Caco-2 (cell line): ENCODE results near the gene LTBP2. TPM values are rescaled to one million over a fixed set of nuclear protein-coding genes. Genes with fewer than 3 reads are reported as not detected.

Experiments
- BruUV-seq: library from RNA; stranded (reverse); fragments of 400-500 nt; replicated peaks from 2 replicates; lab custom pipeline; 2021; lab: Mats Ljungman, UMichigan
- CTCF ChIA-PET: fragments of 300-600 bp; sonication (Branson Sonifier 250); formaldehyde crosslinking; loops from one replicate; lab custom pipeline; 2022; ENCODE audit warnings: antibody characterized with exemption; lab: Charles Lee
- POLR2A ChIA-PET: fragments of 300-600 bp; sonication (Branson Sonifier 250); formaldehyde crosslinking; loops from one replicate; lab custom pipeline; 2022; ENCODE audit warnings: antibody characterized with exemption; lab: Charles Lee
- DNase-seq, 2 experiments: peaks; one replicate each; pipeline versions ENCODE4 v3.0.0 to v3.0.0-alpha.2; 2020 to 2022
- H3K27me3 ChIP-seq: replicated peaks from 2 replicates; pipeline ENCODE4 v1.6.0; 2011; ENCODE audit warnings: low read length; ENCODE audit not compliant: control insufficient read depth, insufficient read depth
- H3K36me3 ChIP-seq: 2 replicates; pipeline ENCODE4 v1.5.1; 2011; ENCODE audit warnings: low read length; ENCODE audit not compliant: control insufficient read depth, insufficient read depth
- H3K4me1 ChIP-seq: fragments of 250-450 bp; sonication (Bioruptor Pico); 2 replicates; pipeline ENCODE4 v1.5.1; 2020; ENCODE audit warnings: mild to moderate bottlenecking
- H3K4me3 ChIP-seq: 2 replicates; pipeline ENCODE4 v1.5.1; 2011; ENCODE audit warnings: low read depth, mild to moderate bottlenecking, control low read depth, low read length
- H3K9me3 ChIP-seq: fragments of 250-450 bp; sonication (Bioruptor Pico); 2 replicates; pipeline ENCODE4 v1.5.1; 2020; ENCODE audit warnings: mild to moderate bottlenecking, moderate library complexity
- H3K27ac Mint-ChIP-seq: one replicate; pipeline ENCODE4 v1.8.0; 2022; ENCODE audit warnings: mixed read lengths; ENCODE audit not compliant: unreplicated experiment
- H3K27me3 Mint-ChIP-seq: one replicate; pipeline ENCODE4 v1.8.0; 2022; ENCODE audit warnings: mixed read lengths; ENCODE audit not compliant: insufficient read depth, unreplicated experiment
- H3K36me3 Mint-ChIP-seq: one replicate; pipeline ENCODE4 v1.8.0; 2022; ENCODE audit warnings: mild to moderate bottlenecking, mixed read lengths; ENCODE audit not compliant: insufficient read depth, unreplicated experiment
- H3K4me1 Mint-ChIP-seq: one replicate; pipeline ENCODE4 v1.8.0; 2022; ENCODE audit warnings: low read depth, mixed read lengths; ENCODE audit not compliant: unreplicated experiment
- H3K4me3 Mint-ChIP-seq: one replicate; pipeline ENCODE4 v1.8.0; 2022; ENCODE audit warnings: mild to moderate bottlenecking, moderate library complexity, mixed read lengths; ENCODE audit not compliant: unreplicated experiment
- H3K9me3 Mint-ChIP-seq: one replicate; pipeline ENCODE4 v1.8.0; 2022; ENCODE audit warnings: mixed read lengths; ENCODE audit not compliant: unreplicated experiment
- intact Hi-C: fragments of 100-400 bp; cut with micrococcal nuclease; formaldehyde crosslinking; loops from one replicate; pipeline ENCODE4 v1.10.0; 2022; ENCODE audit not compliant: unreplicated experiment
- total RNA-seq: library from RNA; stranded (reverse); gene quantifications from 2 replicates; pipeline ENCODE4 v1.2.3, GENCODE V29; 2022
- TF ChIP-seq, protein P1 (sequence below), 2 experiments: fragments of 200-600 bp in 1 of 2; IDR thresholded peaks; 1 replicate in 1 of 2; 2 replicates in 1 of 2; pipeline versions ENCODE4 v1.5.1 to v1.8.0; 2011 to 2022; ENCODE audit warnings: antibody characterized with exemption in 1 of 2, control low read depth in 1 of 2, inconsistent platforms in 1 of 2, low read depth in 1 of 2, low read length in 1 of 2, mild to moderate bottlenecking in 1 of 2, moderate library complexity in 1 of 2; ENCODE audit not compliant: insufficient read depth in 1 of 2, severe bottlenecking in 1 of 2, unreplicated experiment in 1 of 2

LTBP2 gene
- total RNA-seq, 1 experiment from 2014 or later, result 0.86 TPM

DNA sequence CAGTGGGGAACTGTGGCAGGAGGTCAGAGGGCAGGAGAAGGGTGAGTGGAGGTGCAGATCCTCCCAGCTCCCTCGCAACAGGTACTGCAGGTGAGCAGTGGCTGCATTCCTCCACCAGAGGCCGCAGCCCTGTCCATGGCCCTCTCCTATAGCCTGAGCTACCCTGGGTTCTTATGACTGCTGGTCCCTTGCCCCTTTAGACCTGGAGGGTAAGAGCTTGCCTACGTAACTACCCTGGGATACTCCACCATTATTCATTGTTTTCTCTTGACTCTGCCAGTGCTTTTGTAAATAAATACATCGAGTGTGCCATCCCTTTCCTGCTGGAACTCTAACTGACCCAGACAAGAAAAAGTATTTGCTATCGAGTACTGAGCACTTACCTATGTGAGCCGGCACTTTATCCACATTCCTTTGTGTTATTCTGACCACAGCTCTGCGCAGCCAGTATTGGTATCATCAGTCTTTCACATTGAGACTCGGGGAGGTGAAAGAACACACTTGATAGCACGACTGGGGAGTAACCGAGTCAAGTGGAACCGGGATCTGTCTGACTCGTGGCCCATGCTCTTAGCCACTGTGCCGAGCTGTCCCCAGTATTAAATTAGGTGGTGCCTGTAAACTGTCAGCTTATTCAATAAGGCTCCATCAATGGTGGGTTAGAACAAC lies 38.5 kb downstream of the LTBP2 start:
- peaks cover 4% of the 10 kb centered on the region; the same call in 1 of the 2 replicates for H3K4me1 ChIP-seq
- ChIA-PET CTCF (interaction anchor here (0.5 to 1.7 kb wide), 10 partner anchors 11 to 61 kb away, joined by 3 to 12 read pairs (median 5); partner anchors contain the start of gene LTBP2), POLR2A (no interaction called here)
- H3K36me3 ChIP-seq, result no peaks in the 10 kb centered on the region
- no peaks in the 10 kb centered on the region for H3K4me1 Mint-ChIP-seq
- H3K4me3 Mint-ChIP-seq, result no peak overlapping the region
- no peaks in the 10 kb centered on the region for H3K36me3 Mint-ChIP-seq
- H3K9me3 Mint-ChIP-seq, result no peaks in the 10 kb centered on the region
- DNase-seq, result peak in 1 of 2 experiments; percentile 44
- BruUV-seq, result no TSS peak
- no peaks in the 10 kb centered on the region for H3K9me3 ChIP-seq
- H3K27ac Mint-ChIP-seq, result no peak overlapping the region
- TF ChIP-seq, protein P1, sequence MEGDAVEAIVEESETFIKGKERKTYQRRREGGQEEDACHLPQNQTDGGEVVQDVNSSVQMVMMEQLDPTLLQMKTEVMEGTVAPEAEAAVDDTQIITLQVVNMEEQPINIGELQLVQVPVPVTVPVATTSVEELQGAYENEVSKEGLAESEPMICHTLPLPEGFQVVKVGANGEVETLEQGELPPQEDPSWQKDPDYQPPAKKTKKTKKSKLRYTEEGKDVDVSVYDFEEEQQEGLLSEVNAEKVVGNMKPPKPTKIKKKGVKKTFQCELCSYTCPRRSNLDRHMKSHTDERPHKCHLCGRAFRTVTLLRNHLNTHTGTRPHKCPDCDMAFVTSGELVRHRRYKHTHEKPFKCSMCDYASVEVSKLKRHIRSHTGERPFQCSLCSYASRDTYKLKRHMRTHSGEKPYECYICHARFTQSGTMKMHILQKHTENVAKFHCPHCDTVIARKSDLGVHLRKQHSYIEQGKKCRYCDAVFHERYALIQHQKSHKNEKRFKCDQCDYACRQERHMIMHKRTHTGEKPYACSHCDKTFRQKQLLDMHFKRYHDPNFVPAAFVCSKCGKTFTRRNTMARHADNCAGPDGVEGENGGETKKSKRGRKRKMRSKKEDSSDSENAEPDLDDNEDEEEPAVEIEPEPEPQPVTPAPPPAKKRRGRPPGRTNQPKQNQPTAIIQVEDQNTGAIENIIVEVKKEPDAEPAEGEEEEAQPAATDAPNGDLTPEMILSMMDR (IDR thresholded peaks at IDR 0.05; ENCODE audit: insufficient read depth in 1 of 2, low read depth in 1 of 2, low read length in 1 of 2, severe bottlenecking in 1 of 2, unreplicated experiment in 1 of 2), result peak; percentile 35 to 69
- no peak overlapping the region for H3K4me3 ChIP-seq
- intact Hi-C loops, result no loop called here
- no peaks in the 10 kb centered on the region for H3K27me3 Mint-ChIP-seq
- H3K27me3 ChIP-seq, result no peaks in the 10 kb centered on the region

DNA sequence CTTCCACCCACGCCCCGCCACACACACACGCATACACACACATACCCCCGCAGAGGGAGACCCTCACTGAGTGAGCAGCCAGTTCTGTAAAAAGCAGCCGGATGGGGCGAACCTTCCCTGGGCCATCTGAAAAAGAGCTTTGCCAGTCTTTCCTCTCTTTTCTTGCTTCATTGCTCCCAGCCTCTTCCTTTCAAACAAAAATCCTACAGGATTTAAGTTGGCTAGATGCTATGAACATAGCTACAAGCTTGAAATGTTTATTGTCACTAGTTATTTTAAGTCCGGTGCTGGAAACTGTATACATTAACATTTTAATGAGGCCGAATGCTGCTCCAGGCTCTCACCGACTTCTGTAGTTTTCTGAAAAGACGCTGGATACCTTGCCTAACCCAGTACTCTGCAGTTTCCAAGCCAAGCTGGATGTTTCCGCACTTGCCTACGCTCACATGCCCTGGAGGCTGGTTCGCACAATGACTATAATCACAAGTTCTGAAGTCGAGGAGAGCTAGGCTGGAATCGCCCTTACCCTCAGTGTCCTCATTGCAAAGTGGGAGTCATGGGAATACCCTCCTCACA lies 39.2 kb downstream of the LTBP2 start:
- H3K9me3 Mint-ChIP-seq, result no peaks in the 10 kb centered on the region
- H3K27me3 Mint-ChIP-seq, result no peaks in the 10 kb centered on the region
- POLR2A ChIA-PET, result no interaction called here
- Histone ChIP-seq H3K4me3 (no peak overlapping the region), H3K9me3 (no peaks in the 10 kb centered on the region), H3K4me1 (peaks cover 4% of the 10 kb centered on the region; the same call in 1 of the 2 replicates), H3K36me3 (no peaks in the 10 kb centered on the region), H3K27me3 (no peaks in the 10 kb centered on the region)
- TF ChIP-seq, protein P1 (IDR thresholded peaks at IDR 0.05; ENCODE audit: insufficient read depth in 1 of 2, low read depth in 1 of 2, low read length in 1 of 2, severe bottlenecking in 1 of 2, unreplicated experiment in 1 of 2), result no peak
- H3K36me3 Mint-ChIP-seq, result no peaks in the 10 kb centered on the region
- H3K4me1 Mint-ChIP-seq, result no peaks in the 10 kb centered on the region
- CTCF ChIA-PET, result interaction anchor here (0.5 to 1.7 kb wide), 11 partner anchors 10 to 138 kb away, joined by 3 to 12 read pairs (median 4); partner anchors contain the start of gene LTBP2
- intact Hi-C loops, result no loop called here
- no peak overlapping the region for H3K27ac Mint-ChIP-seq
- DNase-seq, result no peak
- H3K4me3 Mint-ChIP-seq, result no peak overlapping the region
- no TSS peak for BruUV-seq

DNA sequence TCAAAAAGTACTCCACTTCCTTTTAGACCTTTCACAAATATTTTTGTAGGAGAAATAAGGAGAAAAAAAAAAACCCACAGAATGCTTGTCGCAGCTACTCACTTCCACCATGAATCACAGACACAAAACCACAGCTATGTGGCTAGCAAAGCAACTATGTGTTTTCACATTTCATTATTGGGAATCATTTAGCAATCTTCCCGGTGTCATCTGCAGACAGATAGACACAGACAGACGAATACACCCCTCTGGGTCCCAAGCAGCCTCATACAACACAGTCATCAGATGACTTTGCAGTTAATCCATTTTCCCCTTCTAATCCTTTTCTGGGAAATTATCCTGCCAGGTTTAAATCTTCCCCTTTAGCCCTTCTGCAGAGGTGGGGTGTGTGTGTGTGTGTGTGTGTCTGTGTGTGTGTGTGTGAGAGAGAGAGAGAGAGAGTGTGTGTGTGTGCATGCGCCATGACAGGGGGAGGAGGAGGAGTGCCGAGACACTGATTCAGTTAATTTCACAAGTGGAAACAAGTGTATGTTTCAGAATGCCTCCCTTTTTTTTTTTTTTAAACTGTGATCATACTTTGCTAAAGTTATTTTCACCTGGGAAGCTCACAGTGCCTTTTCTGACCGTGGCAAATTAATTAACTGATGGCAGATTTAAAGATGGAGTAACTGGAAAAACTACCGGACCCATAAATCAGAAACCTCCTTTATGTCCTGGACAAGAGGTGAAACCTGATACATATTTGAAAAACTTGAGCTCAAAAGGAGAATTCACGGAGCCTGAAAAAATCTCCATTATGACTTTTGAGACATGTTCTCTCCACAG lies 39.9 kb downstream of the LTBP2 start:
- no peak overlapping the region for H3K4me3 ChIP-seq
- POLR2A ChIA-PET, result no interaction called here
- TF ChIP-seq, protein P1 (IDR thresholded peaks at IDR 0.05; ENCODE audit: insufficient read depth in 1 of 2, low read depth in 1 of 2, low read length in 1 of 2, severe bottlenecking in 1 of 2, unreplicated experiment in 1 of 2), result no peak
- no peak overlapping the region for H3K27ac Mint-ChIP-seq
- H3K36me3 ChIP-seq, result no peaks in the 10 kb centered on the region
- CTCF ChIA-PET, result interaction anchor here (0.6 to 1.7 kb wide), 5 partner anchors 13 to 138 kb away, joined by 3 to 9 read pairs (median 4); partner anchors contain the start of gene LTBP2
- no peaks in the 10 kb centered on the region for H3K9me3 ChIP-seq
- H3K27me3 ChIP-seq, result no peaks in the 10 kb centered on the region
- no TSS peak for BruUV-seq
- H3K36me3 Mint-ChIP-seq, result no peaks in the 10 kb centered on the region
- peaks cover 4% of the 10 kb centered on the region; the same call in 1 of the 2 replicates for H3K4me1 ChIP-seq
- intact Hi-C loops, result no loop called here
- DNase-seq, result no peak
- H3K27me3 Mint-ChIP-seq, result no peaks in the 10 kb centered on the region
- no peaks in the 10 kb centered on the region for H3K9me3 Mint-ChIP-seq
- no peak overlapping the region for H3K4me3 Mint-ChIP-seq
- no peaks in the 10 kb centered on the region for H3K4me1 Mint-ChIP-seq
